ENCODE data around the gene DNAH10. TPM values are rescaled to one million over a fixed set of nuclear protein-coding genes. Genes with fewer than 3 reads are reported as not detected.

The DNAH10 gene
- total and polyA plus RNA-seq, 2 of the 13 experiments (the other 11 are each of a cell fraction or from before 2014, with no cell fraction given): 0.01 to 0.02 TPM

DNA sequence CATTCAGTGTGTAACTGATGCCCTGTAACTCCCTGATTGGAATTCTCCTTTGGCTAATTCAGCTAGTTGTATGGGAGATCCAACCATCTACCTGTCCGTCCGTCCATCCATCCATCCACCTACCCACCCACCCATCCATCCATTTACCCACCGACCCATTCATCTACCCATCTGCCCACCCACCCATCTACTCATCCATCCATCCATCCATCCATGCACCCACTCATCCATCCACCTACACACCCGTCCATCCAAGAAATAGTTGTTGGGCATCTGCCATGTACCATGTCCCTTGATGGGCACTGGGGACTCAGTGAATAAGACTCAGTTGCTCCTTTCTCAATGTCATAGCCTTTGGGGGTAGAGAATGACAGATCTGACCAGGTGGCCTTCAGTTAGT, 162.4 kb downstream of the DNAH10 start:
- no peak overlapping the region for H3K4me2 ChIP-seq (ENCODE audit: low read depth, low read length)
- H3K4me1 ChIP-seq (ENCODE audit: insufficient read depth, low read length): no peaks in the 10 kb centered on the region
- no peaks in the 10 kb centered on the region for H3K9me3 ChIP-seq (ENCODE audit: low read length)
- no peaks in the 10 kb centered on the region for H3K79me2 ChIP-seq (ENCODE audit: insufficient read depth, low read length)
- in situ Hi-C loops (cut with HindIII; ENCODE audit: extremely low pct_ligation_motif_present, low pct_unique_long_range_greater_than_20kb) (no loop called here), intact Hi-C loops (cut with micrococcal nuclease; ENCODE audit: unreplicated experiment) (no loop called here)
- 35% methylated on average over 4 of the region's 4 CpGs for WGBS (ENCODE audit: low lambda C conversion rate)
- ChIA-PET POLR2A (no interaction called here), CTCF (ENCODE audit: low intra/inter-chr PET ratio, low total read pairs) (no interaction called here)
- FAIRE-seq (no peak), ATAC-seq (no peak), DNase-seq (ENCODE audit: low spot score) (no peak)
- TF ChIP-seq MED13 (CRISPR knock-in tag; IDR thresholded peaks at IDR 0.05) (no peak), ZNF234 (CRISPR knock-in tag; conservative IDR thresholded peaks at IDR 0.05) (no peak), ZFAT (CRISPR knock-in tag; conservative IDR thresholded peaks at IDR 0.05) (no peak), ZNF260 (CRISPR knock-in tag; IDR thresholded peaks at IDR 0.05; ENCODE audit: borderline replicate concordance, low read depth) (no peak)
- TF ChIP-seq, protein P1, sequence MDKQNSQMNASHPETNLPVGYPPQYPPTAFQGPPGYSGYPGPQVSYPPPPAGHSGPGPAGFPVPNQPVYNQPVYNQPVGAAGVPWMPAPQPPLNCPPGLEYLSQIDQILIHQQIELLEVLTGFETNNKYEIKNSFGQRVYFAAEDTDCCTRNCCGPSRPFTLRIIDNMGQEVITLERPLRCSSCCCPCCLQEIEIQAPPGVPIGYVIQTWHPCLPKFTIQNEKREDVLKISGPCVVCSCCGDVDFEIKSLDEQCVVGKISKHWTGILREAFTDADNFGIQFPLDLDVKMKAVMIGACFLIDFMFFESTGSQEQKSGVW (CRISPR knock-in tag; IDR thresholded peaks at IDR 0.05; ENCODE audit: borderline replicate concordance): no peak
- H3K27ac ChIP-seq (ENCODE audit: extremely low read length, insufficient read depth, low read length): no peak overlapping the region
- H3K36me3 ChIP-seq (replicated peaks in 1 of 2; ENCODE audit: control insufficient read depth in 1 of 2, insufficient read depth in 2 of 2, low read length in 2 of 2): no peaks in the 10 kb centered on the region
- H4K20me1 ChIP-seq (ENCODE audit: insufficient read depth, low read length): no peaks in the 10 kb centered on the region
- peaks cover 0 to 17% of the 10 kb centered on the region in 2 experiments; a peak in 3 of 5 replicates for H3K27me3 ChIP-seq (ENCODE audit: control insufficient read depth in 1 of 2, insufficient read depth in 2 of 2, low read length in 2 of 2)
- no peak overlapping the region for H3K4me3 ChIP-seq (replicated peaks in 1 of 3; ENCODE audit: insufficient read depth in 1 of 3, low read depth in 2 of 3, low read length in 3 of 3)
- no peak overlapping the region for H2AFZ ChIP-seq (ENCODE audit: low read length)
- no TSS peak for BruUV-seq (replicated peaks)
- H3K9ac ChIP-seq (ENCODE audit: insufficient read depth, low read depth, low read length): no peak overlapping the region

DNA sequence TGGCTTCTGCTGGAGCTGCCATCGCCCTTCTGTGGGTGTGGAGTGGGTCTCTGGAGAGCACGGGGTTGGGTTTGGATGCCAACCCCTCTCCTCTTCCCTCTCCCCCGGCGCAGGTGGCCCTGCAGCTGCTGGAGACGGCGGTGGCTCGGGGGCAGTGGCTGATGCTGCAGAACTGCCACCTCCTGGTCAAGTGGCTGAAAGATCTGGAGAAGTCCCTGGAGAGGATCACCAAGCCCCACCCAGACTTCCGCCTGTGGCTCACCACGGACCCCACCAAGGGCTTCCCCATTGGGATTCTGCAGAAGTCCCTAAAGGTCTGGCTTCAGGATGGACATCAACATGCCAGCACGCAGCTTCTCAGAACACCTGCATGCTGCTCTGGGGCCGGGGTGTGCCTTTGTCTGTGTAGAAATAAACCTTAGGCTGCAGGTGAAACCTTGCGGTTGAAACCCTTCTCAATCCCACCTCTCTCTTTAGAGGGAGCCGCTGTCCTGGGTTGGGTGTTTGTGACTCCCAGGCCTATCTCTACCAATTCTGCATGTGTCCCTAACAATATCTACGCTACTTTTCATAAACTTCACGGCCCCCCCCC, 166.3 kb downstream of the DNAH10 start:
- peak; percentile 66 for TF ChIP-seq STAG1 (CRISPR knock-in tag; IDR thresholded peaks at IDR 0.05)
- no peak for TF ChIP-seq ZSCAN20 (CRISPR knock-in tag; IDR thresholded peaks at IDR 0.05; ENCODE audit: borderline replicate concordance)
- TF ChIP-seq JUN (CRISPR knock-in tag; IDR thresholded peaks at IDR 0.05): no peak
- no peak for TF ChIP-seq ARNTL (CRISPR knock-in tag; IDR thresholded peaks at IDR 0.05)
- TF ChIP-seq ZNF780A (CRISPR knock-in tag; IDR thresholded peaks at IDR 0.05): no peak
- TF ChIP-seq PHF8 (CRISPR knock-in tag; IDR thresholded peaks at IDR 0.05): no peak
- TF ChIP-seq KDM1A (CRISPR knock-in tag; IDR thresholded peaks at IDR 0.05): no peak
- TF ChIP-seq MBD4 (IDR thresholded peaks at IDR 0.05; ENCODE audit: borderline replicate concordance, low read length): no peak
- TF ChIP-seq, protein P2, sequence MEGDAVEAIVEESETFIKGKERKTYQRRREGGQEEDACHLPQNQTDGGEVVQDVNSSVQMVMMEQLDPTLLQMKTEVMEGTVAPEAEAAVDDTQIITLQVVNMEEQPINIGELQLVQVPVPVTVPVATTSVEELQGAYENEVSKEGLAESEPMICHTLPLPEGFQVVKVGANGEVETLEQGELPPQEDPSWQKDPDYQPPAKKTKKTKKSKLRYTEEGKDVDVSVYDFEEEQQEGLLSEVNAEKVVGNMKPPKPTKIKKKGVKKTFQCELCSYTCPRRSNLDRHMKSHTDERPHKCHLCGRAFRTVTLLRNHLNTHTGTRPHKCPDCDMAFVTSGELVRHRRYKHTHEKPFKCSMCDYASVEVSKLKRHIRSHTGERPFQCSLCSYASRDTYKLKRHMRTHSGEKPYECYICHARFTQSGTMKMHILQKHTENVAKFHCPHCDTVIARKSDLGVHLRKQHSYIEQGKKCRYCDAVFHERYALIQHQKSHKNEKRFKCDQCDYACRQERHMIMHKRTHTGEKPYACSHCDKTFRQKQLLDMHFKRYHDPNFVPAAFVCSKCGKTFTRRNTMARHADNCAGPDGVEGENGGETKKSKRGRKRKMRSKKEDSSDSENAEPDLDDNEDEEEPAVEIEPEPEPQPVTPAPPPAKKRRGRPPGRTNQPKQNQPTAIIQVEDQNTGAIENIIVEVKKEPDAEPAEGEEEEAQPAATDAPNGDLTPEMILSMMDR (CRISPR knock-in tag; IDR thresholded peaks at IDR 0.05): peak; percentile 65
- intact Hi-C loops (cut with micrococcal nuclease; ENCODE audit: unreplicated experiment) (no loop called here), in situ Hi-C loops (cut with HindIII; ENCODE audit: extremely low pct_ligation_motif_present, low pct_unique_long_range_greater_than_20kb) (no loop called here)
- WGBS (ENCODE audit: low lambda C conversion rate): 59% methylated on average over 6 of the region's 15 CpGs
- Histone ChIP-seq H3K79me2 (ENCODE audit: insufficient read depth, low read length) (no peaks in the 10 kb centered on the region), H3K9ac (ENCODE audit: insufficient read depth, low read depth, low read length) (no peak overlapping the region), H4K20me1 (ENCODE audit: insufficient read depth, low read length) (no peaks in the 10 kb centered on the region), H3K27me3 (ENCODE audit: control insufficient read depth in 1 of 2, insufficient read depth in 2 of 2, low read length in 2 of 2) (peaks cover 0 to 20% of the 10 kb centered on the region in 2 experiments; a peak in 3 of 5 replicates), H3K4me1 (ENCODE audit: insufficient read depth, low read length) (no peaks in the 10 kb centered on the region), H3K4me3 (replicated peaks in 1 of 3; ENCODE audit: insufficient read depth in 1 of 3, low read depth in 2 of 3, low read length in 3 of 3) (no peak overlapping the region), H2AFZ (ENCODE audit: low read length) (no peak overlapping the region), H3K27ac (ENCODE audit: extremely low read length, insufficient read depth, low read length) (no peak overlapping the region), H3K4me2 (ENCODE audit: low read depth, low read length) (no peak overlapping the region; the same call in 1 of the 2 replicates), H3K9me3 (ENCODE audit: low read length) (no peaks in the 10 kb centered on the region), H3K36me3 (replicated peaks in 1 of 2; ENCODE audit: control insufficient read depth in 1 of 2, insufficient read depth in 2 of 2, low read length in 2 of 2) (no peaks in the 10 kb centered on the region)
- no TSS peak for BruUV-seq (replicated peaks)
- FAIRE-seq: no peak
- ATAC-seq: peak; percentile 81
- DNase-seq (ENCODE audit: low spot score): no peak
- ChIA-PET CTCF (ENCODE audit: low intra/inter-chr PET ratio, low total read pairs) (no interaction called here), POLR2A (no interaction called here)
